ENCODE results near the gene MTHFR. TPM values are rescaled to one million over a fixed set of nuclear protein-coding genes. Genes with fewer than 3 reads are reported as not detected.

MTHFR gene
- total RNA-seq, 1 experiment from 2014 or later = 22.2 TPM

DNA sequence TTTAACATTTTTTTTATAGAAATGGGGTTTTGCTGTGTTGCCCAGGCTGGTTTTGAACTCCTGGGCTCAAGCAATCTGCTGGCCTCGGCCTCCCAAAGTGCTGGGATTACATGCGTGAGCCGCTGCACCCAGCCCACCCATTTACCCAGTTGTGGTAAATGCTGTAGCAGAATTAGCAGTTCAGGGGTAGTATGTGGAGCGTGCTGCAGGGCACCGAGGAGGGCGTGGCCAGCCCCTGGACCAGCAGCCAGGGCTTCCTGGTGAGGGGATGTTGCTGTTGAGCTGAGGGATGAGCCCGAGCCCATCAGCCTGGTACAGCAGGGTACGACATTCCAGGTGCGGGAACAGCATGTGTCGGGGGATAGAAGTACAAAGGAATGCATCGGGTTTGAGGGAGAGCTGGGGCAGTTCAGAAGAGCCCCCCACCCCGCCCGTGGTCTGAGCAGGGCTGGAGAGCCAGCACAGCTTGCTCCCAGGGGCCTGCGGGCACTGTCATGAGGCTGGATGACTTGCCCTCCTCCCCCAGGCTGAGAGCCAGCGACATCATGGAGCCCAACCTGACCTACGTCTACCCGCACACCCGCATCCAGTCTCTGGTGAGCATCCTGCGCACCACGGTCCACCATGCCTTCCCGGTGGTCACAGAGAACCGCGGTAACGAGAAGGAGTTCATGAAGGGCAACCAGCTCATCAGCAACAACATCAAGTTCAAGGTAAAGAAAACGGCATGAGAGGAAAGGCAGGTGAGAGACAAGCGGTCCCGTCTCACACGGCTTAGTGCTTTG, 29.9 kb upstream of the MTHFR start:
- BruUV-seq (replicated peaks) = no TSS peak
- TF ChIP-seq, protein P1, sequence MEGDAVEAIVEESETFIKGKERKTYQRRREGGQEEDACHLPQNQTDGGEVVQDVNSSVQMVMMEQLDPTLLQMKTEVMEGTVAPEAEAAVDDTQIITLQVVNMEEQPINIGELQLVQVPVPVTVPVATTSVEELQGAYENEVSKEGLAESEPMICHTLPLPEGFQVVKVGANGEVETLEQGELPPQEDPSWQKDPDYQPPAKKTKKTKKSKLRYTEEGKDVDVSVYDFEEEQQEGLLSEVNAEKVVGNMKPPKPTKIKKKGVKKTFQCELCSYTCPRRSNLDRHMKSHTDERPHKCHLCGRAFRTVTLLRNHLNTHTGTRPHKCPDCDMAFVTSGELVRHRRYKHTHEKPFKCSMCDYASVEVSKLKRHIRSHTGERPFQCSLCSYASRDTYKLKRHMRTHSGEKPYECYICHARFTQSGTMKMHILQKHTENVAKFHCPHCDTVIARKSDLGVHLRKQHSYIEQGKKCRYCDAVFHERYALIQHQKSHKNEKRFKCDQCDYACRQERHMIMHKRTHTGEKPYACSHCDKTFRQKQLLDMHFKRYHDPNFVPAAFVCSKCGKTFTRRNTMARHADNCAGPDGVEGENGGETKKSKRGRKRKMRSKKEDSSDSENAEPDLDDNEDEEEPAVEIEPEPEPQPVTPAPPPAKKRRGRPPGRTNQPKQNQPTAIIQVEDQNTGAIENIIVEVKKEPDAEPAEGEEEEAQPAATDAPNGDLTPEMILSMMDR (conservative IDR thresholded peaks at IDR 0.05) = no peak
- Histone ChIP-seq H3K27ac (no peak overlapping the region), H4K20me1 (ENCODE audit: insufficient read depth) (no peaks in the 10 kb centered on the region), H3K4me3 (no peak overlapping the region), H3K4me2 (no peak overlapping the region), H2AFZ (no peak overlapping the region), H3K79me2 (ENCODE audit: low read depth) (no peaks in the 10 kb centered on the region), H3F3A (ENCODE audit: insufficient read depth, low read depth) (no peaks in the 10 kb centered on the region), H3K4me1 (replicated peaks; ENCODE audit: insufficient read depth) (no peaks in the 10 kb centered on the region), H3K27me3 (ENCODE audit: insufficient read depth, low read depth) (no peaks in the 10 kb centered on the region), H3K9me3 (ENCODE audit: insufficient read depth, low read depth) (no peaks in the 10 kb centered on the region), H3K9me2 (ENCODE audit: insufficient read depth) (no peaks in the 10 kb centered on the region), H3K36me3 (ENCODE audit: low read depth) (no peaks in the 10 kb centered on the region)
- CTCF ChIA-PET = no interaction called here
- POLR2A ChIA-PET (ENCODE audit: unreplicated experiment) = no interaction called here
- intact Hi-C loops (cut with micrococcal nuclease; ENCODE audit: unreplicated experiment) = loop anchor here (5.0 to 10.0 kb wide), 2 partner anchors 147 to 369 kb away; partner anchors contain the start of gene MFN2
- no peak for DNase-seq

DNA sequence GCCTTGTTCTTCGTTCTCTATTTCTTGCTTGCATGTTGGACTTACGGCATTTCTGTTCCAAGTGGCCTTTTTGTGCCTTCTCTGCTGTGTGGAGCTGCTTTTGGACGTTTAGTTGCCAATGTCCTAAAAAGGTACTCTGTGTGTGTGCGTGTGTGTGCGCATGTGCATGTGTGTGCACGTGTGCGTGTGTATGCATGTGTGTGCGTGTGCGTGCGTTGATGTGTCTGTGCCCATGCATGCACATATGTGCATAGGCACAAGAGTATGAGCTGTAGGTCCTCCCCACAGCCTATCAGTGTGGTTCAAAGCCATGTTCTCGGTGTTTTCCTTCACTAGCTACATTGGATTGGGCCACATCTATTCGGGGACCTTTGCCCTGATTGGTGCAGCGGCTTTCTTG, 28.1 kb upstream of the MTHFR start:
- Histone ChIP-seq H3K27me3 (ENCODE audit: insufficient read depth, low read depth) (no peaks in the 10 kb centered on the region), H3K79me2 (ENCODE audit: low read depth) (no peaks in the 10 kb centered on the region), H3K36me3 (ENCODE audit: low read depth) (no peaks in the 10 kb centered on the region), H3K4me1 (replicated peaks; ENCODE audit: insufficient read depth) (no peaks in the 10 kb centered on the region), H3K4me2 (no peak overlapping the region), H3K9me3 (ENCODE audit: insufficient read depth, low read depth) (no peaks in the 10 kb centered on the region), H3K27ac (no peak overlapping the region), H3K9me2 (ENCODE audit: insufficient read depth) (no peaks in the 10 kb centered on the region), H3K4me3 (no peak overlapping the region), H3F3A (ENCODE audit: insufficient read depth, low read depth) (no peaks in the 10 kb centered on the region), H4K20me1 (ENCODE audit: insufficient read depth) (no peaks in the 10 kb centered on the region), H2AFZ (no peak overlapping the region)
- POLR2A ChIA-PET (ENCODE audit: unreplicated experiment) = no interaction called here
- intact Hi-C loops (cut with micrococcal nuclease; ENCODE audit: unreplicated experiment) = loop anchor here (10.0 kb wide), 1 partner anchor 371 kb away; no protein-coding TSS in a partner anchor
- no TSS peak for BruUV-seq (replicated peaks)
- DNase-seq = no peak
- CTCF ChIA-PET = no interaction called here
- no peak for TF ChIP-seq EZH2 (IDR thresholded peaks at IDR 0.05; ENCODE audit: low read depth)
- TF ChIP-seq, protein P1 (conservative IDR thresholded peaks at IDR 0.05) = no peak

DNA sequence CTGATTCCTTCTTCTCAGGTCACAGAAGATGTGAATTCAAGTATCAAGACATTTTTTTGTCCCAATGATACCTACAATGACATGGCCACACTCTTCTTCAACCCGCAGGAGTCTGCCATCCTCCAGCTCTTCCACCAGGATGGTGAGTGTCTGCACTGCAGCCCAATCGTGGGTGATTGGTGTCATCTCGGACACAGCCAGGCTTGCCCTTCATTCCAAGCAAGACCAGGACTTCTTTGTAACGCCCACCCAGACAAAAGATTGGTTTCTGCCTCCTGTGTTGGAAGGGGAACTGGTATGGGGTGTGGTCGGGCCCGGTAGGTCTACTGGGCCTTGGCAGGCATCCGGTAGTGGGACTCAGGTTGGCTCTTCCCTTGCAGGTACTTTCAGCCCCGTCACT, 27.7 kb upstream of the MTHFR start:
- POLR2A ChIA-PET (ENCODE audit: unreplicated experiment) = no interaction called here
- intact Hi-C loops (cut with micrococcal nuclease; ENCODE audit: unreplicated experiment) = loop anchor here (10.0 kb wide), 1 partner anchor 371 kb away; no protein-coding TSS in a partner anchor

More for the DNA sequence above, 27.7 kb upstream of the MTHFR start:
- H3K27me3 ChIP-seq (ENCODE audit: insufficient read depth, low read depth) = no peaks in the 10 kb centered on the region
- H3K27ac ChIP-seq = no peak overlapping the region
- CTCF ChIA-PET = no interaction called here
- H3F3A ChIP-seq (ENCODE audit: insufficient read depth, low read depth) = no peaks in the 10 kb centered on the region
- H3K4me3 ChIP-seq = no peak overlapping the region
- no peaks in the 10 kb centered on the region for H3K4me1 ChIP-seq (replicated peaks; ENCODE audit: insufficient read depth)
- H4K20me1 ChIP-seq (ENCODE audit: insufficient read depth) = no peaks in the 10 kb centered on the region
- BruUV-seq (replicated peaks) = no TSS peak
- H3K79me2 ChIP-seq (ENCODE audit: low read depth) = no peaks in the 10 kb centered on the region
- no peak overlapping the region for H3K4me2 ChIP-seq
- no peaks in the 10 kb centered on the region for H3K9me2 ChIP-seq (ENCODE audit: insufficient read depth)
- no peak for DNase-seq
- H3K9me3 ChIP-seq (ENCODE audit: insufficient read depth, low read depth) = no peaks in the 10 kb centered on the region
- no peak for TF ChIP-seq EZH2 (IDR thresholded peaks at IDR 0.05; ENCODE audit: low read depth)
- TF ChIP-seq, protein P1 (conservative IDR thresholded peaks at IDR 0.05) = no peak
- H3K36me3 ChIP-seq (ENCODE audit: low read depth) = no peaks in the 10 kb centered on the region
- no peak overlapping the region for H2AFZ ChIP-seq

All from PC-9 (cell line).